Measurements from ENCODE around the gene ST6GAL1. TPM values are rescaled to one million over a fixed set of nuclear protein-coding genes. Genes with fewer than 3 reads are reported as not detected.

Gene ST6GAL1
- total and polyA plus RNA-seq, 10 of the 15 experiments (the other 5 are each of a cell fraction or from before 2014, with no cell fraction given) = 74.2 to 248 (median 149) TPM

- H3K4me1 ChIP-seq (ENCODE audit: control insufficient read depth, insufficient read depth, low read length) = peaks cover 13% of the 10 kb centered on the region
- no peaks in the 10 kb centered on the region for H4K20me1 ChIP-seq (ENCODE audit: control insufficient read depth, insufficient read depth)
- ChIA-PET CTCF (interaction anchor here (0.9 to 1.1 kb wide), 2 partner anchors 13 to 96 kb away, joined by 3 read pairs; no protein-coding TSS in a partner anchor), RAD21 (ENCODE audit: unreplicated experiment) (no interaction called here), POLR2A (interaction anchor here (2.9 kb wide), 1 partner anchor 13 kb away, joined by 11 read pairs; no protein-coding TSS in a partner anchor), SMC1A (ENCODE audit: uncharacterized antibody, unreplicated experiment) (interaction anchor here (0.7 to 2.2 kb wide), 5 partner anchors 8 to 82 kb away, joined by 3 to 9 read pairs (median 3); no protein-coding TSS in a partner anchor)
- ATAC-seq (no peak), FAIRE-seq (no peak), DNase-seq (ENCODE audit: low read depth, low spot score) (no peak)
- TF ChIP-seq CUX1 (IDR thresholded peaks at IDR 0.05; ENCODE audit: insufficient replicate concordance, low read depth, low read length) (no peak), PKNOX1 (IDR thresholded peaks at IDR 0.05) (no peak), ATF3 (IDR thresholded peaks at IDR 0.05; ENCODE audit: borderline replicate concordance, extremely low read depth, low read depth, low read length) (no peak), ZSCAN29 (IDR thresholded peaks at IDR 0.05) (no peak), NFYA (IDR thresholded peaks at IDR 0.05; ENCODE audit: borderline replicate concordance, low read depth, low read length) (no peak), IKZF1 (conservative IDR thresholded peaks at IDR 0.05) (no peak), MEF2A (IDR thresholded peaks at IDR 0.05; ENCODE audit: insufficient read depth, low read depth, low read length) (no peak), SREBF1 (IDR thresholded peaks at IDR 0.05; ENCODE audit: low read length) (no peak), IRF4 (IDR thresholded peaks at IDR 0.05; ENCODE audit: low read depth, low read length) (no peak), TCF7 (IDR thresholded peaks at IDR 0.05; ENCODE audit: borderline replicate concordance) (no peak), IRF3 (IDR thresholded peaks at IDR 0.05) (no peak)
- no peak overlapping the region for H3K27ac ChIP-seq (ENCODE audit: control insufficient read depth, insufficient read depth)
- H3K79me2 ChIP-seq (ENCODE audit: control insufficient read depth, insufficient read depth, low read length) = peaks cover 11% of the 10 kb centered on the region
- H3K4me2 ChIP-seq (ENCODE audit: control insufficient read depth, insufficient read depth) = no peak overlapping the region
- 95% methylated on average over 8 of the region's 8 CpGs for WGBS (ENCODE audit: insufficient coverage, insufficient replicate concordance, low lambda C conversion rate, missing lambda C conversion rate)
- H3K9me3 ChIP-seq (replicated peaks; ENCODE audit: control insufficient read depth, insufficient read depth, low read length) = no peaks in the 10 kb centered on the region; the same call in 2 of the 3 replicates
- peaks cover 4 to 9% of the 10 kb centered on the region in 2 experiments; a peak in 3 of 4 replicates for H3K36me3 ChIP-seq (ENCODE audit: control insufficient read depth in 2 of 2, insufficient read depth in 2 of 2, low read length in 1 of 2)
- H2AFZ ChIP-seq (ENCODE audit: control insufficient read depth, low read depth, low read length) = no peak overlapping the region
- no TSS peak for BruUV-seq (replicated peaks)
- H3K9ac ChIP-seq (ENCODE audit: control insufficient read depth, insufficient read depth, low read length) = no peak overlapping the region
- intact Hi-C loops (cut with micrococcal nuclease; ENCODE audit: unreplicated experiment) = no loop called here
- H3K27me3 ChIP-seq (replicated peaks in 1 of 2; ENCODE audit: control insufficient read depth in 2 of 2, insufficient read depth in 2 of 2, low read length in 1 of 2) = no peaks in the 10 kb centered on the region
- no peak overlapping the region for H3K4me3 ChIP-seq
- in situ Hi-C loops (cut with MboI) = no loop called here
These were observed 15.0 kb downstream of the ST6GAL1 start for GRCh38 chr3:186945255-186945823.

All from GM12878 (cell line).